OCI-M2 (cell line): Measurements from ENCODE around the gene SCYL3.

ENCODE experiments used
- DNase-seq: peaks from one replicate; lab custom pipeline; 2025; ENCODE audit not compliant: unreplicated experiment; lab: John Stamatoyannopoulos, UW

SCYL3 gene

GRCh38 chr1:169901115-169901514 is 7.4 kb upstream of the SCYL3 start:
- no peak for DNase-seq

GRCh38 chr1:169900571-169900970 is 6.9 kb upstream of the SCYL3 start:
- no peak for DNase-seq

- no peak for DNase-seq
Observed at GRCh38 chr1:169899519-169900217, 6.0 kb upstream of the SCYL3 start.

GRCh38 chr1:169896013-169896412 is 2.3 kb upstream of the SCYL3 start:
- DNase-seq = no peak

GRCh38 chr1:169894424-169895145 is 889 bp upstream of the SCYL3 start:
- no peak for DNase-seq

- DNase-seq = no peak
Observed at GRCh38 chr1:169892927-169893644, 610 bp downstream of the SCYL3 start.

GRCh38 chr1:169892176-169892926 is 1.3 kb downstream of the SCYL3 start:
- DNase-seq = peak; percentile 15

GRCh38 chr1:169891539-169891885 is 2.2 kb downstream of the SCYL3 start:
- no peak for DNase-seq

GRCh38 chr1:169890761-169891538 is 2.7 kb downstream of the SCYL3 start:
- no peak for DNase-seq

GRCh38 chr1:169889871-169890270 is 3.8 kb downstream of the SCYL3 start:
- DNase-seq = no peak

GRCh38 chr1:169886931-169887330 is 6.8 kb downstream of the SCYL3 start:
- no peak for DNase-seq

- DNase-seq = no peak
Observed at GRCh38 chr1:169886422-169886821, 7.3 kb downstream of the SCYL3 start.

GRCh38 chr1:169885207-169885606 is 8.5 kb downstream of the SCYL3 start:
- DNase-seq = no peak

GRCh38 chr1:169884634-169885033 is 9.1 kb downstream of the SCYL3 start:
- DNase-seq = no peak

GRCh38 chr1:169882039-169882511 is 11.6 kb downstream of the SCYL3 start:
- DNase-seq = no peak

- DNase-seq = no peak
Observed at GRCh38 chr1:169879034-169879840, 14.5 kb downstream of the SCYL3 start.

- DNase-seq = no peak
Observed at GRCh38 chr1:169878498-169878897, 15.2 kb downstream of the SCYL3 start.

GRCh38 chr1:169877800-169878491 is 15.8 kb downstream of the SCYL3 start:
- no peak for DNase-seq

- DNase-seq = no peak
Observed at GRCh38 chr1:169874229-169874628, 19.5 kb downstream of the SCYL3 start.
